ENCODE results near the gene GCLC. TPM values are rescaled to one million over a fixed set of nuclear protein-coding genes. Genes with fewer than 3 reads are reported as not detected.

GCLC gene
- polyA plus RNA-seq, 1 donor from 2014 or later: 25.6 TPM

GRCh38 chr6:53543359-53544216 is 1.3 kb downstream of the GCLC start:
- Mint-ChIP-seq H3K36me3 (no peaks in the 10 kb centered on the region), H3K27ac (peak overlapping the region; percentile 69 to 92 (median 89)), H3K4me3 (peak overlapping the region; percentile 83 to 94 (median 92)), H3K4me1 (peaks cover 39 to 56% (median 42%) of the 10 kb centered on the region in 3 donors), H3K27me3 (no peaks in the 10 kb centered on the region), H3K9me3 (no peaks in the 10 kb centered on the region)

- Mint-ChIP-seq H3K9me3 (no peaks in the 10 kb centered on the region), H3K4me3 (peak overlapping the region in 2 of 4 donors; percentile 20 to 54), H3K4me1 (peaks cover 33 to 54% (median 38%) of the 10 kb centered on the region in 3 donors), H3K36me3 (no peaks in the 10 kb centered on the region), H3K27me3 (no peaks in the 10 kb centered on the region), H3K27ac (peak overlapping the region in 1 of 3 donors; percentile 76)
These were observed 3.0 kb downstream of the GCLC start for GRCh38 chr6:53541900-53542299.

- peak overlapping the region in 2 of 4 donors; percentile 18 to 21 for H3K4me3 Mint-ChIP-seq
- H3K4me1 Mint-ChIP-seq: peaks cover 34 to 52% (median 42%) of the 10 kb centered on the region in 3 donors
- no peaks in the 10 kb centered on the region for H3K27me3 Mint-ChIP-seq
- no peaks in the 10 kb centered on the region for H3K36me3 Mint-ChIP-seq
- no peaks in the 10 kb centered on the region for H3K9me3 Mint-ChIP-seq
- H3K27ac Mint-ChIP-seq: peak overlapping the region in 1 of 3 donors; percentile 78
These were observed 4.7 kb downstream of the GCLC start for GRCh38 chr6:53540129-53540692.

DNA sequence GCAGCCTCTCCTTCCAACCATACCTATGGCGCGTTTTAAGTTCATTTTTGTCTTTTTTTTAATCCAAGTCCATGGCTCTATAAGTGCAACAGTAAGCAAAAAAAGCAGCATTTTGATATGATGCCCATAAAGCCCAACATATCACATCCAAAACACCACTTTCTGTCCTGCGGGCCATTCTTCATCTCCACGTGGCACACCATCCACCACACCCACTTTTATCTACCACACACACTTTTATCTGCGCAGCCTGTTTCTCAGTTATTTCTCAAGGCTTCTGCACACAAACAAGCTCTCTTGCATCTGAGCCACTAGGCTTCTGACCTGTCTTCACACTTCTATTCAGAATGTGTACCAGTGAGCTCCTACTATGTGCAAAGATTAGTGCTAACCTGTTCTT is 5.3 kb downstream of the GCLC start:
- H3K27me3 Mint-ChIP-seq: no peaks in the 10 kb centered on the region
- peaks cover 31 to 51% (median 37%) of the 10 kb centered on the region in 3 donors for H3K4me1 Mint-ChIP-seq
- H3K36me3 Mint-ChIP-seq: no peaks in the 10 kb centered on the region
- peak overlapping the region in 1 of 4 donors; percentile 39 for H3K4me3 Mint-ChIP-seq
- H3K9me3 Mint-ChIP-seq: no peaks in the 10 kb centered on the region
- H3K27ac Mint-ChIP-seq: no peak overlapping the region

- H3K27me3 Mint-ChIP-seq: no peaks in the 10 kb centered on the region
- no peaks in the 10 kb centered on the region for H3K9me3 Mint-ChIP-seq
- peaks cover 2% of the 10 kb centered on the region for H3K36me3 Mint-ChIP-seq
- H3K4me1 Mint-ChIP-seq: peaks cover 33 to 55% (median 42%) of the 10 kb centered on the region in 3 donors
- no peak overlapping the region for H3K27ac Mint-ChIP-seq
- H3K4me3 Mint-ChIP-seq: no peak overlapping the region
These were observed 8.3 kb downstream of the GCLC start for GRCh38 chr6:53536561-53536960.

DNA sequence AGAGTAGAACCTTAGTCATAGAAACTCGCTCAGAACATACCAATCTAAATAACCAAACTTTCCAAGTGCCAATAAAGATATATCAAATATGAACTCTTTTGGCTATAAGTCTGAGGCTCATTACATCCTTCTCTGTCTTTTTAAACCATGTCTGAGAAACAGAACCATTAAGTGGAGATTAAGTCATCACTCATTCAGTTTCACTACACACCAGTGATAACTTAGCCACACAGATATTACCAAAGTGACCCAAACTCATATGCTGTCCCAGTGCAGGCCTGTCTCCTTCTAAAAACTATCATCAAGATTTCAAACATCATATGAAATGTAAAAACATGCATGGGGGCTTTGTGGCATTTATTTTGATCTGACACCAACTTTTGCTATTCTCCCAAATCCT is 12.0 kb downstream of the GCLC start:
- peaks cover 30 to 55% (median 35%) of the 10 kb centered on the region in 3 donors for H3K4me1 Mint-ChIP-seq

GRCh38 chr6:53532061-53532797 is 12.7 kb downstream of the GCLC start:
- peaks cover 35 to 55% (median 36%) of the 10 kb centered on the region in 3 donors for H3K4me1 Mint-ChIP-seq
- H3K36me3 Mint-ChIP-seq: peaks cover 2% of the 10 kb centered on the region
- no peaks in the 10 kb centered on the region for H3K27me3 Mint-ChIP-seq
- H3K9me3 Mint-ChIP-seq: no peaks in the 10 kb centered on the region
- H3K27ac Mint-ChIP-seq: peak overlapping the region in 1 of 3 donors; percentile 41
- no peak overlapping the region for H3K4me3 Mint-ChIP-seq

More for the DNA sequence above, 12.0 kb downstream of the GCLC start:
- H3K9me3 Mint-ChIP-seq: no peaks in the 10 kb centered on the region
- peaks cover 2% of the 10 kb centered on the region for H3K36me3 Mint-ChIP-seq
- H3K27ac Mint-ChIP-seq: no peak overlapping the region
- H3K27me3 Mint-ChIP-seq: no peaks in the 10 kb centered on the region
- H3K4me3 Mint-ChIP-seq: no peak overlapping the region

DNA sequence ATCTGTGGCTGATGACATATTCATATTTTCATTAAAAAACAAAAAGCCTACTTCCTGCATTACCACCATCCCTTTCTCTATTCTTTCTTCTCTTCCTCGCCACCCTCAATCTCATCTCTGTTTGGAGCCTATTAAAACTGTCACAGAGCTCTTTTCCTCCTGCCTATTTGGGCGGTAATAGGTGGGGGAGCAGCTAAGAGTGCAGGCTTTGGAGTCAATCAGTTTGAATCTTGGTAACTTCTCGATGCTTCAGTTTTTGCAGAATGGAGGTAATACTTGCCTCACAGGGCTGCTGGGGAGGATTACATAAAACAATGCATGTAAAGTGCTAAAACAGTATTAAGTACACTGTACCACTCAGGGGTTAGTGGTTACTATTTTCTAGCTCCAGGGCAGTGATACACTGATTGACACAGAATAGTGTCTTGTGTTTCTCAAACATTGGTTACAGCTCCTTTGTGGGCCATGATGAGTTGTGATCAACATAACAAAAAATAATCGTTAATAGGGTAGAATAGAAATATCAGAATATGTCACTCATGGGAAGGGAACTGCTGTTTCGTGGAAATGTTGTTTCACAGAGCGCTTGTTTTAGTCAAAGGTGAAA is 14.0 kb downstream of the GCLC start:
- Mint-ChIP-seq H3K36me3 (peaks cover 2% of the 10 kb centered on the region), H3K27ac (no peak overlapping the region), H3K4me3 (no peak overlapping the region), H3K27me3 (no peaks in the 10 kb centered on the region), H3K9me3 (no peaks in the 10 kb centered on the region), H3K4me1 (peaks cover 27 to 50% (median 31%) of the 10 kb centered on the region in 3 donors)

GRCh38 chr6:53530346-53530745 is 14.6 kb downstream of the GCLC start:
- Mint-ChIP-seq H3K27ac (peak overlapping the region in 1 of 3 donors; percentile 16), H3K9me3 (no peaks in the 10 kb centered on the region), H3K4me3 (no peak overlapping the region), H3K4me1 (peaks cover 27 to 48% (median 29%) of the 10 kb centered on the region in 3 donors), H3K27me3 (no peaks in the 10 kb centered on the region), H3K36me3 (peaks cover 2% of the 10 kb centered on the region)

DNA sequence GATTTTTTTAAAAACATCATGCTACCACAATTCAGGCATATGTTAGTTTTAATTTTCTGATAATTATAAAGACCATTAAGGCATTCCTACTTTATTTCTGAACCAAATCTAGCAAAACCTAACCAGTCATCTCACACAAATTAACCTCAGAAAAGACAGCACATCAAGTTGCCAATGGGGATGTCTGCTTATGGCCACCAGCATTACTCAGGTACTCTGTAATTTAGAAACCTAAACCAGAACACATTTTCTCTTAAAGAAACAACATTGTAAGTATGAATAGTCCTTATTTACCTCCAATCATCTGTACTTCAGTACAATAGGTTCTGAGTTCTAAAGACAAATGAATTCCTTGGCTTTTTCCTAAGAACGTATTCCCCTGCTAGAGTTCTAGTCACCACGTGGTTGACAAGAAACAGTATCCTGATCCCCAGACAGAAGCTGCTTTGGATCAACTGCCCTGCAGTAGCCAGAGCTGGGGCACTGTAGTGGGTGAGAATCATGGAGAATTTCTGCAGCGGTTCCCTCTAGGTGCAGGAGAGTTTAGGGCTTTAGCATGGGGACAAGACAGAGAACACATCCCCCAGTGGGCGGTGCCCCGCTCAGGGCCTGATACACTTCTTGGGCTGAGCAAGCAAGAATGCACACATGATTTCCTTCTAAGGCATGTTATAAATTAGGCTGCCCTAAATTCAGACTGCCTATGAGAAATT is 15.4 kb downstream of the GCLC start:
- Mint-ChIP-seq H3K4me1 (peaks cover 29 to 45% (median 30%) of the 10 kb centered on the region in 3 donors), H3K9me3 (no peaks in the 10 kb centered on the region), H3K4me3 (no peak overlapping the region), H3K27ac (peak overlapping the region in 1 of 3 donors; percentile 16), H3K27me3 (no peaks in the 10 kb centered on the region), H3K36me3 (peaks cover 2% of the 10 kb centered on the region)

DNA sequence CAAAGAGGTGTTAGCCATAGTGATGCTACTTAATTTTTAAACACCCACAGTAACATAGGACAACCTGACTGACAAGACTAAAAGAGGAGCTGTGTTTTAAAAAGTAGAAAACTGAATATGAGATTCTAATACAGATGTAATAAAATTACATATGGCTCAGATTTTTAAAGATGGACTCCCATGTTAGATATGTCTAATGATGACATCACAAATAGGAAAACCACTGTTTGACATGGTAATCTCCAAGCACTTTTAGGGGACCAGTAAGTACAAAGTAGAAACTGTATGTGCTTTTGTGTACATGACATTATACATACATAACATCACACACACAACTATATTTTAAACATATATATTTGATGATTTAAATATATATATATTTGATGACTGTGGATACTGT is 16.8 kb downstream of the GCLC start:
- H3K27me3 Mint-ChIP-seq: no peaks in the 10 kb centered on the region
- no peaks in the 10 kb centered on the region for H3K36me3 Mint-ChIP-seq
- no peak overlapping the region for H3K27ac Mint-ChIP-seq
- H3K4me3 Mint-ChIP-seq: no peak overlapping the region
- H3K4me1 Mint-ChIP-seq: peaks cover 26 to 43% (median 31%) of the 10 kb centered on the region in 3 donors
- no peaks in the 10 kb centered on the region for H3K9me3 Mint-ChIP-seq

- H3K4me3 Mint-ChIP-seq: no peak overlapping the region
- no peaks in the 10 kb centered on the region for H3K36me3 Mint-ChIP-seq
- no peaks in the 10 kb centered on the region for H3K9me3 Mint-ChIP-seq
- H3K4me1 Mint-ChIP-seq: peaks cover 19 to 38% (median 28%) of the 10 kb centered on the region in 3 donors
- peak overlapping the region in 1 of 3 donors; percentile 47 for H3K27ac Mint-ChIP-seq
- no peaks in the 10 kb centered on the region for H3K27me3 Mint-ChIP-seq
These were observed 17.6 kb downstream of the GCLC start for GRCh38 chr6:53527249-53527765.

GRCh38 chr6:53526000-53526399 is 18.9 kb downstream of the GCLC start:
- Mint-ChIP-seq H3K4me3 (no peak overlapping the region), H3K4me1 (peaks cover 6 to 25% (median 17%) of the 10 kb centered on the region in 3 donors), H3K27ac (peak overlapping the region in 1 of 3 donors; percentile 47), H3K36me3 (no peaks in the 10 kb centered on the region), H3K27me3 (no peaks in the 10 kb centered on the region), H3K9me3 (no peaks in the 10 kb centered on the region)

DNA sequence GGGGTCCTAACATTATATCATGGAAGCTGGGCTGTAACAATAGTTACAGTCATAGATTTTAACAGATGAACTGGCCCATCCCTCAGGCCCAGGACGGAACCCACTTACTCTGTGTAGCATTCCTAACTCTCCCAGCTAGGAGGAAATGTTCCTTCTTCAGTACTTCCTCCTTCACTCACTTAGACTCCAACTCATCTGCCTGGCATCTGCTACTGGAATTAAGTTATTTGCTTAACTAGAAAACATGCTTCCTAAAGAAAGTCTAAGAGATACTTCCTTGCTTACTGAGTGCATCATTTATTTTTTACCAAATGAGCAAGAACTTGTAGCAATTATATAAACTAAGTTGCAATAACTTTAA is 20.5 kb downstream of the GCLC start:
- Mint-ChIP-seq H3K4me3 (no peak overlapping the region), H3K4me1 (peaks cover 6 to 19% (median 19%) of the 10 kb centered on the region in 3 donors), H3K36me3 (peaks cover 5% of the 10 kb centered on the region), H3K9me3 (no peaks in the 10 kb centered on the region), H3K27me3 (no peaks in the 10 kb centered on the region), H3K27ac (no peak overlapping the region)
